ENCODE results near the gene SYNE2.
"Not testable (repeated sequence)": the region's sequence is repeated elsewhere in the genome, so short reads cannot be mapped to it uniquely, and the experiment has no call there.

Gene SYNE2

DNA sequence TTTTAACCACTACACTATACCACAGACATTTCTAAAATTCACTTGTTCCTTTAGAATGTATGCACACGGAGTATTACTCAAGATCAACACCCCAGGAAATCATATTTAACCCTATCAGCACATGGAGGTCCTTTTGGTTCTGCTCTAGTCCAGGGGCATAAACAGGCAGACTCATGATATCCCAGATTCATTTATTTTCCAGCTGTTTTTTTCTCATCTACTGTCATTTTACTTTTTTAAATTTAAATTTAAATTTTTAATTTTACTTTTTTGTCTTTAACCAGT, 17.9 kb downstream of the SYNE2 start:
- not testable (repeated sequence) for DNase-seq

- DNase-seq, result no peak
Observed at GRCh38 chr14:63874223-63874622, 21.4 kb downstream of the SYNE2 start.

DNA sequence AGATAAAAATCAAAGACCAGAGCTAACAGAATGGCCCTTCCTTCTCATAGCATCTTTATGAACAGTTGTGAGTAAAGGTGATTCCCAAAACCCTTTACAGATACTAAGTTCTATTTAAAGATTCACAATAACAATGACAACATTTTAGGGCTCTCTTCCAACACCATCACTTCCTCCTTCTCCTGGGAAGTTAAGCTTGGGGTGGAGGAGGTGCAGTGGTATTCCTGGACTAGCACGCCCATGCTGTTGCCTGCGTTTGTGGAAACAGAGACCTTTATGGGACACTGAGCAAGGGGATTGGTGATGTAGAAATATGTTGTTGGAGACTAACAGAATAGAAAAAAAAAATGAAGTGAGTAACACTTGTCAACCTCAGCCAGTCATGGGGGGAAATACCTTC, 22.5 kb downstream of the SYNE2 start:
- peak; percentile 93 for DNase-seq

DNA sequence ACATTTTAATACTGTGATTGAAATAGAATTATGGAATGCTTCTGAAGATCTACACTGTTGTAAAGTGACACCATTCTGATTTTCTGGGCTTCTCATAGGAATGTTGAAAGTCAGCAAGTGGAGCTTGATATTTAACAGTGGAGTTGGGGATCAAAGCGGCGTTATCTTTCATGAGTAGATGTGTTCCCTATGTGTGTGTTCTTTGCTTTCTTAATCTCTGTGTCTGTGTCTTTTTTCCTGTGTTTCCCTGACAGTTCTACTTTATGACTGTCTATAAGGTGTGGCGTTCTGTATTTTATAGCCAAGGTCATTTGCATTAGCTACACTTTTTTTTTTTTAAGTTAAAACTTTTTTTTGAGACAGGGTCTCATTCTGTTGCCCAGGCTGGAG, 24.7 kb downstream of the SYNE2 start:
- no peak for DNase-seq

DNA sequence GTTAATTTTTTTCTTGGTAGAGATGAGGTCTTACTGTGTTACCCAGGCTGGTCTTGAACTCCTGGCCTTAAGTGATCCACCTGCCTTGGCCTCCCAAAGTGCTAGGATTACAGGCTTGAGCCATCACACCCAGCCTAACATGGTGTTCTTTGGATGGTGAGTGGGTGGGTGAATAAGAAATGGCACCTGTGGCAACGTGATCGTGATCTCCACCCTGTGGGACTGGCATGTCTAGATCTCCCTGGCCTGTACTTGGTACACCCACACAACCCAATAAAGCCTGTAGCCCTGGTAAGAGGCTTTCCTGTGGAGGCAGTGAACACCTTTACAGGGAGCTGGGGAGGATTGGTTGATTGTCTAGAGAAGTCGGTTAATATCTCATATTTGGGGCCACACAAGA, 25.2 kb downstream of the SYNE2 start:
- no peak for DNase-seq

- DNase-seq, result no peak
Observed at GRCh38 chr14:63878792-63879191, 26.0 kb downstream of the SYNE2 start.

GRCh38 chr14:63881926-63882325, 29.1 kb downstream of the SYNE2 start:
- no peak for DNase-seq

GRCh38 chr14:63887899-63888298, 35.1 kb downstream of the SYNE2 start:
- DNase-seq, result no peak

DNA sequence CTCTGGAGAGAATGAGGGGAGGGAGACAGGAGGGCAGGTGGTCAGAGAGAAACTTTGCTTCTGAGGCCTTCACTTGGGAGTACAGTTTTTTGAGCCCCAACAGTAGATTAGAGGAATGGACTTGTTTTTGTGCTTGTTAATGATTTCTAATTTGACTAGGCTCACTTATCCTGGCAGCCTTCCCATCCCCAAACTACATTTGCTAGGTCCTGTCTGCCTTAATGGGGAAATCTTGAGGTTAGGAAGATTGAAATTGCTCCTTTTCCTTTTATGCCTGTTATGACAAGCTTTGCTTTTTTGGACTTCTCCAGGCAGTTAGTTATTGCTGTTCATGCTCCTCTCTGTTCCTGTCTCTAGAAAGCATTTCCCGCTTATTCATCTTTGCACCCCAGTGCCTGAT, 37.7 kb downstream of the SYNE2 start:
- peak; percentile 65 for DNase-seq

GRCh38 chr14:63891148-63891975, 38.6 kb downstream of the SYNE2 start:
- no peak for DNase-seq

DNA sequence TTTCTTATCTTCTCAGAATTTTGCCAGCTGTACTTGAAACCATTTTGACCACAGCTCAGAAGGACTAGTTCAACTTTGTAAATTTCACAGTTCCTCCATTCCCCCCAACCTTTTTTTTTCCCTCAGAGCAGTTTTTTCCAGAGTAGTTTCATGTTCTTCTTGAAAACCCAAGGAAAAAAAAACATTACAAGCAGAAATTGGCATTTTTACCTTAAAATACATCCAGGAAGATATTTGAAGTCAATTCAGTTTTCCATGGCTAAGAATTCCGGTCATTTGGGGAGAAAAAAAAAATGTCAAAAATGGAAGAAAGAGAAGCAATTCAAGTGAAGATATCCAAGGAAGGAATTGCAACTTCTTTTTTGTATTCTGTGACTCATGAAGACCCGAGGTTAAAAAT, 39.5 kb downstream of the SYNE2 start:
- no peak for DNase-seq

DNA sequence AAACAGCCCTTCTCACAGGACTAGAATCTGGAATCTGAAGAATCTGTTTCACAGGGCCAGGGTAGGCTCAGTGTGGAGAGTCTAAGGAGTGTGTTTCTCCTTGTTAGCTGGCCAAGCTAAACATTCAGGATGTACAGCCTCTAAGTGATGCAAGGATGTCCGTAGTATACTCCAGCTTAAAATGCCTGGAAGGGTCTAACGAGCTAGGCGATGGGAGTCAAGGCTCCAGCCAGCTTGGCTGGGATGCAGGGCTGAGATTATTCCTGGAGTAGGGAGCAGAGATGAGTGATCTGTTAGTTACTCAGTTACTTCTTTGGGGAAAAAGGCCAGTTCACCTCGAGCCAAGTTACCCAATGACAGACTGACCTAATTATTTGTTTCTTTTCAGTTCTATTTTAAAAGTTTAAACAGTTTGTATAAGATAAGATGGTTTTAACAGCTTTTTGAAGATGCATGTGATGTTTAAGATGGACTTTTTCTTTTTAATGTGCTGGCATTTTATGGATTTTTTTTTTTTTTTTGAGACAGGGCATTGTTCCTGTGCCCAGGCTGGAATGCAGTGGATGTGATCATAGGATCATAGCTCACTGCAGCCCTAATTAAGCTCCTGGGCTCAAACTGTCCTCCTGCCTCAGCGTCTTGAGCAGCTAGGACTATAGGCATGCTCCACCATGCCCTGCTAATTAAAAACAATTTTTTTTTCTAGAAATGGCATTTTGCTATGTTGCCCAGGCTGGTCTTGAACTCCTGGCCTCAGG, 41.1 kb downstream of the SYNE2 start:
- DNase-seq, result peak; percentile 79

- DNase-seq, result no peak
Observed at GRCh38 chr14:63895510-63895909, 42.7 kb downstream of the SYNE2 start.

- DNase-seq, result peak; percentile 98
Observed at GRCh38 chr14:63896278-63896720, 43.5 kb downstream of the SYNE2 start.

- no peak for DNase-seq
Observed at GRCh38 chr14:63897721-63898163, 44.9 kb downstream of the SYNE2 start.

DNA sequence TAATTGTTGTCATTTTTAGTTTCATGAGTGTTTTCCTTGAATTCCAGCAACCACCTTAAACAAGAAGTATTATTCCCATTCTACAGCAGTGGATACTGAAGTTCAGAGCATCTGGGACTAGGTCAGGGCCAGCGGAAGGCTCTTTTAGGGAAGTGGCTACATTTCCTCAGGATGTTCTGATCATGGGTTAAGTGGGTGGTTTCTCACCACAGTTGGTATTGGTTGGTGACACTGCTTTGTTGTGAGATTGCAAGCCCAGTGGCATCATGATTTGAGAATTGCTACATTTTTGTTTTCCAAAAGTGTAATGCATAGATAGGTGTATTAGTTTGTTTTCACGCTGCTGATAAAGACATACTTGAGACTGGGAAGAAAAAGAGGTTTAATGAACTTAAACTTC, 47.1 kb downstream of the SYNE2 start:
- DNase-seq, result no peak

GRCh38 chr14:63901434-63902085, 48.8 kb downstream of the SYNE2 start:
- DNase-seq, result no peak

DNA sequence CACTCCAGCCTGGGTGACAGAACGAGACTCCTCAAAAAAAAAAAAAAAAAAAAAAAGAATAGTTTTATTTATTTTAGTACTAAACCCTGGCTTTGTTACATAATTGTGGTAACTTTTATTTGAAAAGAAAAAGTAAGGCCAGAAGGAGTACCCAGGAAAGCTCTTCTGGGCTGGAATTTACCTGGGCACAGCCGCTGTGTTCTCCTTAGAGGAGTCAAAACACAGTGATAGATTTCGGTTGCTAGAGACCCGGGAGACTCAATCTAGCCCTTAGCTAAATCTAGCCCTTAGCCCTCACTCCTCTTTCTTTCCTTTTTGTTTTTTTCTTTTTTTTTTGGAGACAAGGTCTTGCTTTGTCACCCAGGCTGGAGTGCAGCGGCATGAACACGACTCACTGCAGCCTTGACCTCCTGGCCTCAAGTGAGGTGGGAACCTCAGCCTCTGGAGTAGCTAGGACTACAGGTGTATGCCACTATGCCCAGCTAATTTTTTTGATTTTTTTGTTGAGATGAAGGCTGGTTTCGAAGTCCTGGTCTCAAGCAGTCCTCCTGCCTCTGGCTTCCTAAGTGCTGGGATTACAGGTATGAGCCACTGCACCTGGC, 49.7 kb downstream of the SYNE2 start:
- no peak for DNase-seq

DNA sequence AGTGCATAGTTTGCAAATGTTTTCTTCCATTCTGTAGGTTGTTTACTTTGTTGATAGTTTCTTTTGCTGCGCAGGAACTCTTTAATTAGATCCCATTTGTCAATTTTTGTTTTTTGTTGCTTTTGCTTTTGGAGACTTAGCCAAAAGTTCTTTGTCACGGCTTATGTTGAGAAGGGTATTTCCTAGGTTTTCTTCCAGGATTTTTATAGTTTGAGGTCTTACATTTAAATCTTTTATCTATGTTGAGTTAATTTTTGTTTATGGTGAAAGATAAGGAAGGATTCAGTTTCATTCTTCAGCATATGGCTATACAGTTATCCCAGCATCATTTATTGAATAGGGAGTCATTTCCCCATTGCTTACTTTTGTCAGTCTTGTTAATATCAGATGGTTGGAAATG, 51.9 kb downstream of the SYNE2 start:
- DNase-seq, result no peak

- no peak for DNase-seq
Observed at GRCh38 chr14:63905370-63905769, 52.6 kb downstream of the SYNE2 start.

DNA sequence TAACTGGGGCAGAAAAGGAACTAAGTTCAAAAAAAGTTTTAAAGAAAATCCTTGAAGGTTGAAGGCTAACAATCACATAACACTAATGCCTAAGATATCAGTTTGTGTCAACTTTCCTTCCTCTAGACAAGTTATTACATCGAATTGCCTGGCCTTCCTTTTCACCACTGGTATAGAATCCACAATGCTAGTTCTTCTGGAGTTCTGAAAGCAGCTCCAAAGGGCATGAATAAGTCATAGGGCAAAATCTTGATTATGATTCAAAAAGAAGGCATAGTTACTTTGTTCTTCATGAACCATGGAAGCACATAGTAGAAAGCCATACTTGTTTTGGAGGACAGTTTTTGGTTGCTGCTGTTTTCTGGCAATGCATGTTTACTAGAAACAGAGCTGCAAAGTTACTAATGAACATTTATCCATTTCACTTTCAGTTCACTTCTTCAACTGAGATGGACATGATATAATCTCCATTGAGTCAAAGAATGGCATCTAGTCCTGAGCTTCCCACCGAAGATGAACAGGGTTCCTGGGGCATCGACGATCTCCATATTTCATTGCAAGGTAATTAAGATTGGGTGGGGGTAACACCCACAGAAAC, 56.0 kb downstream of the SYNE2 start:
- DNase-seq, result no peak

- no peak for DNase-seq
Observed at GRCh38 chr14:63909984-63910383, 57.2 kb downstream of the SYNE2 start.
